A673 (cell line): Measurements from ENCODE around the gene PTGES.

Experiments used
- CTCF ChIP-seq: fragments of 300-800, 200-600 bp; sonication (generic); conservative IDR thresholded peaks from 2 replicates; pipeline ENCODE4 v1.5.1; 2017; ENCODE audit warnings: low read depth, mild to moderate bottlenecking, antibody characterized with exemption, low read length, moderate library complexity, mixed read lengths
- EZH2 ChIP-seq: fragments of 200-600 bp; sonication (generic); IDR thresholded peaks from 2 replicates; pipeline ENCODE4 v1.6.1; 2017; ENCODE audit warnings: borderline replicate concordance, low read depth, mild to moderate bottlenecking, mixed read lengths, antibody characterized with exemption, low read length; ENCODE audit not compliant: poor library complexity, severe bottlenecking

DNA sequence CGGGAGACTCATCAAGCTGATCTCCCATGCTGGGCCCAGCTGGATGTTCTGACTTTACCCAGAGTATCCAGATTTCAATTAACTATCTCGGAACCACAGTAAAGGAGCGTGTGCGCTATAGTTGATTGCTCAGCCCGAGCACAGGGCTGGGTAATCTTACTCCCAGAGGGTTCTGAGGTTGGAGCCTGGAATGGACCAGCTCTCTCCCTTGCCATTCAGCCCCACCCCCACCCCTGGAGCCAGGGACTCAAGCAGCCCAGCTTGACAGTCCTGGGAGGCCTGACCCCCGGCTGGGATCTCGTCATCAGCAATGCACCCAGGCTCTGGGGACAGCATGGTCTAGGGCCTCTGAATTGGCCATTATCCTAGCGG lies 23.7 kb upstream of the PTGES start:
- no peak for TF ChIP-seq CTCF
- no peak for TF ChIP-seq EZH2
